Ascending aorta (tissue), 2 donors: ENCODE measurements around the gene ATP1A3. TPM values are rescaled to one million over a fixed set of nuclear protein-coding genes. Genes with fewer than 3 reads are reported as not detected.

ENCODE experiments used
- DNase-seq, 2 donors: peaks; one replicate each; pipeline ENCODE4 v3.0.0-alpha.2; 2019; ENCODE audit warnings: low spot score in 2 of 2
- H3K27ac ChIP-seq, 2 donors: fragments of 200-600 bp; sonication (generic); one replicate each; pipeline ENCODE4 v1.5.1; 2016 to 2017; ENCODE audit warnings: mild to moderate bottlenecking in 1 of 2
- H3K27me3 ChIP-seq: fragments of 200-600 bp; sonication (generic); one replicate; pipeline ENCODE4 v1.5.1; 2017
- H3K36me3 ChIP-seq, 2 donors: fragments of 200-600 bp; sonication (generic); one replicate each; pipeline ENCODE4 v1.5.1; 2016
- H3K4me1 ChIP-seq, 2 donors: fragments of 200-600 bp; sonication (generic); one replicate each; pipeline ENCODE4 v1.5.1; 2016 to 2017; ENCODE audit warnings: mild to moderate bottlenecking in 1 of 2
- H3K4me3 ChIP-seq, 2 donors: fragments of 200-600 bp; sonication (generic); one replicate each; pipeline ENCODE4 v1.5.1; 2016 to 2017; ENCODE audit warnings: mild to moderate bottlenecking in 1 of 2
- H3K9me3 ChIP-seq, 2 donors: fragments of 200-600 bp; sonication (generic); one replicate each; pipeline ENCODE4 v1.5.1; 2016
- CTCF ChIP-seq, 3 experiments: fragments of 200-600 bp in 2 of 3; fragments of 450-650 bp in 1 of 3; sonication (generic) in 2 of 3; IDR thresholded peaks; one replicate each; pipeline ENCODE4 v1.5.1; 2016 to 2019; ENCODE audit warnings: antibody characterized with exemption in 3 of 3, mild to moderate bottlenecking in 1 of 3, moderate library complexity in 1 of 3
- intact Hi-C: fragments of 100-400 bp; cut with DNase I; formaldehyde crosslinking; loops from one replicate; pipeline ENCODE4 v1.15.1; 2023
- total RNA-seq: library from RNA; depleted of rRNA; stranded (reverse); fragments of >200 nt; gene quantifications from one replicate; pipeline ENCODE4 v1.1.0, GENCODE V29; 2016

The ATP1A3 gene
- total RNA-seq, 1 donor from 2014 or later = 1.1 TPM

- peaks cover 47% of the 10 kb centered on the region for H3K27me3 ChIP-seq
- intact Hi-C loops = no loop called here
- DNase-seq = no peak
- no peak for TF ChIP-seq CTCF (IDR thresholded peaks at IDR 0.05)
- H3K27ac ChIP-seq = no peak overlapping the region
- no peaks in the 10 kb centered on the region for H3K36me3 ChIP-seq
- no peak overlapping the region for H3K4me3 ChIP-seq
- H3K9me3 ChIP-seq = no peaks in the 10 kb centered on the region
- peaks cover 0 to 11% of the 10 kb centered on the region in 2 donors for H3K4me1 ChIP-seq
Measured at GRCh38 chr19:41929536-41930071, 64.4 kb downstream of the ATP1A3 start.

GRCh38 chr19:41928754-41929535 is 65.1 kb downstream of the ATP1A3 start:
- peak overlapping the region; percentile 48 to 61 for H3K4me3 ChIP-seq
- TF ChIP-seq CTCF (IDR thresholded peaks at IDR 0.05) = no peak
- DNase-seq = no peak
- intact Hi-C loops = no loop called here
- peaks cover 47% of the 10 kb centered on the region for H3K27me3 ChIP-seq
- no peaks in the 10 kb centered on the region for H3K36me3 ChIP-seq
- peaks cover 0 to 11% of the 10 kb centered on the region in 2 donors for H3K4me1 ChIP-seq
- no peaks in the 10 kb centered on the region for H3K9me3 ChIP-seq
- no peak overlapping the region for H3K27ac ChIP-seq

GRCh38 chr19:41928221-41928683 is 65.8 kb downstream of the ATP1A3 start, which contains the start of gene ERFL:
Gene ERFL, minus strand, starts transcription at chr19:41928449. Its CDS starts 15,530 bp downstream, at chr19:41912919.
- H3K4me1 ChIP-seq = peaks cover 0 to 11% of the 10 kb centered on the region in 2 donors
- H3K36me3 ChIP-seq = no peaks in the 10 kb centered on the region
- H3K4me3 ChIP-seq = peak within 1 kb of the TSS; percentile 48 to 61
- no peak within 1 kb of the TSS for H3K27ac ChIP-seq
- no peak for TF ChIP-seq CTCF (IDR thresholded peaks at IDR 0.05)
- no peak for DNase-seq
- no peaks in the 10 kb centered on the region for H3K9me3 ChIP-seq
- intact Hi-C loops = no loop called here
- peaks cover 41% of the 10 kb centered on the region for H3K27me3 ChIP-seq

DNA sequence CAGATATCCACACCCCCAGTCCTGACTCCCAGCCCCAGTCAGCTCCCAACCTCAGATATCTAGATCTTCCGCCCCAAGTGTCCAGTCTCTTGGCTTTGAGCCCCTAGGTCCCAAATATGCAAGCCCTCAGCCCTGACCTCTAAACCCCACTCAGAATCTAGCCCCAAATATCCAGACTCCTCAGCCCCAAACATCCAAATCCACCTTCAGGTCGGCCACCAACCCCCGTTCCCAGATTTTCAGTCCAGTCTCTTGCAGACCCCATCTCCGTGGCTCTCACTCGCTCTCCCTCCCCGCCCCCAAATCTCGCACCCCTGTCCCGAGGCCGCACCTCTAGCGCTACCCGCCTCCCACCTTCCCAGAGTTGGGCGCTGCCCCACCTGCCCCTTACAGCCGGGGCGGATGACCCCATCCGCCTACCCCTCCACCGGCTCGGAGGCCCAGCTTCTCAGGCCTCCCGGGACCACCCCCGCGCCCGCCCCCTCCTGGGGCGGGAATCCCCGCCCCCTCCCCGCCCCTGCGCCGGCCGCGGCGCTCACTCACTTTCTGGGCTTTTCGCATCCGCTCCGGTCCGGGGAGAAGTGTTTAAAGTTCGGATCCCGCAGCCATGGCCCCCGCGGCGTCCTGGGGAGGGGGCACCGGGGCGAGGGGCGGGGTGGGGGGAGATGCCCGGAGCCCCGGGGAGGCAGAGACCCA is 66.4 kb downstream of the ATP1A3 start:
- DNase-seq = no peak
- peaks cover 0 to 11% of the 10 kb centered on the region in 2 donors for H3K4me1 ChIP-seq
- peak overlapping the region; percentile 48 to 61 for H3K4me3 ChIP-seq
- no peaks in the 10 kb centered on the region for H3K9me3 ChIP-seq
- peaks cover 38% of the 10 kb centered on the region for H3K27me3 ChIP-seq
- no peaks in the 10 kb centered on the region for H3K36me3 ChIP-seq
- intact Hi-C loops = no loop called here
- TF ChIP-seq CTCF (IDR thresholded peaks at IDR 0.05) = no peak
- H3K27ac ChIP-seq = no peak overlapping the region

- peaks cover 36% of the 10 kb centered on the region for H3K27me3 ChIP-seq
- intact Hi-C loops = no loop called here
Measured at GRCh38 chr19:41926763-41927496, 67.1 kb downstream of the ATP1A3 start.

More at GRCh38 chr19:41926763-41927496, 67.1 kb downstream of the ATP1A3 start:
- H3K36me3 ChIP-seq = no peaks in the 10 kb centered on the region
- no peak for TF ChIP-seq CTCF (IDR thresholded peaks at IDR 0.05)
- H3K4me1 ChIP-seq = peaks cover 0 to 11% of the 10 kb centered on the region in 2 donors
- no peak overlapping the region for H3K4me3 ChIP-seq
- DNase-seq = no peak
- H3K9me3 ChIP-seq = no peaks in the 10 kb centered on the region
- H3K27ac ChIP-seq = no peak overlapping the region
